Endothelial cell of umbilical vein (primary cell): Measurements from ENCODE around the gene RALA. TPM values are rescaled to one million over a fixed set of nuclear protein-coding genes. Genes with fewer than 3 reads are reported as not detected.

Experiments used
- BruUV-seq: library from RNA; stranded (reverse); fragments of 400-500 nt; replicated peaks from 2 replicates; lab custom pipeline; 2021; lab: Mats Ljungman, UMichigan
- CTCF ChIA-PET: fragments of 300-600, 350-600 bp; sonication (Branson Sonifier 250); formaldehyde crosslinking; loops from one replicate; lab custom pipeline; 2021; ENCODE audit warnings: antibody characterized with exemption, inconsistent platforms; lab: Charles Lee
- POLR2A ChIA-PET: fragments of 300-600, 350-600 bp; sonication (Branson Sonifier 250); formaldehyde crosslinking; loops from one replicate; lab custom pipeline; 2021; ENCODE audit warnings: antibody characterized with exemption, inconsistent platforms; lab: Charles Lee
- DNase-seq: peaks from one replicate; pipeline ENCODE4 v3.0.0-alpha.2; 2011; ENCODE audit warnings: low read depth, low spot score
- FAIRE-seq: peaks from 2 replicates; lab custom pipeline; 2011; peaks lifted over from hg19 to GRCh38; lab: Jason Lieb, UNC
- H2AFZ ChIP-seq: 2 replicates; pipeline ENCODE4 v1.6.0; 2012; ENCODE audit warnings: low read depth, low read length, control low read depth, inconsistent platforms
- H3K27ac ChIP-seq: 2 replicates; pipeline ENCODE4 v1.5.1; 2011; ENCODE audit warnings: low read depth, mild to moderate bottlenecking, control low read depth, low read length, moderate library complexity; ENCODE audit not compliant: insufficient read depth
- H3K27me3 ChIP-seq, 2 experiments: 2 replicates each; pipeline versions ENCODE4 v1.6.0 to v1.6.1; 2011; ENCODE audit warnings: low read length in 2 of 2, mixed read lengths in 1 of 2; ENCODE audit not compliant: control insufficient read depth in 2 of 2, insufficient read depth in 2 of 2
- H3K36me3 ChIP-seq, 2 experiments: 2 replicates in 1 of 2; 3 replicates in 1 of 2; pipeline ENCODE4 v1.5.1; 2011; ENCODE audit warnings: low read length in 2 of 2, mild to moderate bottlenecking in 1 of 2, moderate library complexity in 1 of 2; ENCODE audit not compliant: control insufficient read depth in 2 of 2, insufficient read depth in 2 of 2; ENCODE audit errors: extremely low read depth in 1 of 2
- H3K4me1 ChIP-seq: 3 replicates; pipeline ENCODE4 v1.5.1; 2011; ENCODE audit warnings: mild to moderate bottlenecking, low read length; ENCODE audit not compliant: control insufficient read depth, insufficient read depth; ENCODE audit errors: extremely low read depth
- H3K4me2 ChIP-seq: 2 replicates; pipeline ENCODE4 v1.6.1; 2011; ENCODE audit warnings: low read length, control low read depth, mixed read lengths; ENCODE audit not compliant: insufficient read depth
- H3K4me3 ChIP-seq, 3 experiments: fragments of 200-600 bp in 1 of 3; sonication (generic), shearing (Covaris generic) in 1 of 3; replicated peaks in 1 of 3; 2 replicates each; pipeline ENCODE4 v1.5.1; 2011 to 2016; ENCODE audit warnings: control low read depth in 3 of 3, low read length in 3 of 3, mild to moderate bottlenecking in 2 of 3, inconsistent platforms in 1 of 3, low read depth in 1 of 3, moderate library complexity in 1 of 3; ENCODE audit not compliant: insufficient read depth in 1 of 3
- H3K79me2 ChIP-seq: 2 replicates; pipeline ENCODE4 v1.6.0; 2012; ENCODE audit warnings: low read length, inconsistent platforms; ENCODE audit not compliant: control insufficient read depth, insufficient read depth
- H3K9ac ChIP-seq: replicated peaks from 2 replicates; pipeline ENCODE3; 2011; ENCODE audit warnings: low read length, control low read depth; ENCODE audit not compliant: insufficient read depth; ENCODE audit errors: extremely low read depth
- H3K9me1 ChIP-seq: replicated peaks from 3 replicates; pipeline ENCODE4 v1.6.0; 2011; ENCODE audit warnings: mild to moderate bottlenecking, low read length; ENCODE audit not compliant: control insufficient read depth, insufficient read depth; ENCODE audit errors: extremely low read depth
- H3K9me3 ChIP-seq: replicated peaks from 2 replicates; pipeline ENCODE4 v1.5.1; 2012; ENCODE audit warnings: low read length, inconsistent platforms; ENCODE audit not compliant: control insufficient read depth, insufficient read depth
- H4K20me1 ChIP-seq: replicated peaks from 2 replicates; pipeline ENCODE3; 2011; ENCODE audit warnings: mild to moderate bottlenecking, low read length; ENCODE audit not compliant: control insufficient read depth, insufficient read depth; ENCODE audit errors: extremely low read depth
- EZH2 ChIP-seq: IDR thresholded peaks from 2 replicates; pipeline ENCODE4 v1.6.1; 2012; ENCODE audit warnings: borderline replicate concordance, low read depth, mild to moderate bottlenecking, moderate library complexity, low read length, inconsistent platforms; ENCODE audit not compliant: severe bottlenecking
- FOS ChIP-seq: IDR thresholded peaks from 2 replicates; pipeline ENCODE4 v1.6.1; 2011; ENCODE audit warnings: mild to moderate bottlenecking, low read length, moderate library complexity, borderline replicate concordance; ENCODE audit not compliant: insufficient read depth
- GATA2 ChIP-seq: IDR thresholded peaks from 2 replicates; pipeline ENCODE4 v1.7.0; 2011; ENCODE audit warnings: low read depth, mild to moderate bottlenecking, moderate library complexity, mixed read lengths, low read length; ENCODE audit not compliant: insufficient read length, insufficient read depth
- JUN ChIP-seq: IDR thresholded peaks from 2 replicates; pipeline ENCODE4 v1.6.1; 2011; ENCODE audit warnings: borderline replicate concordance, low read depth; ENCODE audit not compliant: insufficient read length, insufficient read depth
- MYC ChIP-seq: IDR thresholded peaks from one replicate; pipeline ENCODE4 v1.6.1; 2011; ENCODE audit warnings: mild to moderate bottlenecking, low read depth, low read length
- POLR2A ChIP-seq: IDR thresholded peaks from 2 replicates; pipeline ENCODE4 v1.6.1; 2012; ENCODE audit warnings: low read depth, mild to moderate bottlenecking, control low read depth, low read length
- POLR2AphosphoS5 ChIP-seq: IDR thresholded peaks from 2 replicates; pipeline ENCODE4 v1.6.1; 2012; ENCODE audit warnings: low read depth, mild to moderate bottlenecking, control low read depth, low read length, moderate library complexity; ENCODE audit not compliant: insufficient read depth
- dilution Hi-C: fragments of 300-500 bp; cut with MboI; formaldehyde crosslinking; loops from one replicate; pipeline ENCODE4 v1.15.0; 2019; ENCODE audit warnings: low sequenced_read_pairs; ENCODE audit not compliant: extremely low pct_ligation_motif_present
- intact Hi-C: fragments of 100-400 bp; cut with micrococcal nuclease; formaldehyde crosslinking; loops from one replicate; pipeline ENCODE4 v1.10.0; 2022
- polyA plus RNA-seq, 4 experiments: library from polyadenylated mRNA; depleted of rRNA in 3 of 4; stranded (reverse) in 3 of 4; unstranded in 1 of 4; fragments of >200 nt; gene quantifications; 2 replicates each; pipeline versions ENCODE4 v1.2.1 to v1.2.3, GENCODE V29; 2011 to 2012; ENCODE audit warnings: missing spikeins in 1 of 4
- total RNA-seq: library from RNA; stranded (reverse); gene quantifications from 2 replicates; pipeline ENCODE4 v1.2.3, GENCODE V29; 2021
- TF ChIP-seq, protein P1 (sequence below), 2 donors: IDR thresholded peaks; 1 replicate in 1 of 2; 2 replicates in 1 of 2; pipeline ENCODE4 v1.5.1; 2011; ENCODE audit warnings: low read length in 2 of 2, mild to moderate bottlenecking in 2 of 2, moderate library complexity in 2 of 2, control low read depth in 1 of 2, inconsistent platforms in 1 of 2, low read depth in 1 of 2; ENCODE audit not compliant: insufficient read depth in 1 of 2; ENCODE audit errors: extremely low read depth in 1 of 2
- TF ChIP-seq, protein P2 (sequence below): IDR thresholded peaks from 2 replicates; pipeline ENCODE4 v1.6.1; 2011; ENCODE audit not compliant: insufficient read depth, insufficient read length

Gene RALA
- total and polyA plus RNA-seq, 2 donors (not counting 3 experiments of a cell fraction or from before 2014, with no cell fraction given) = 91.1 to 191 TPM

DNA sequence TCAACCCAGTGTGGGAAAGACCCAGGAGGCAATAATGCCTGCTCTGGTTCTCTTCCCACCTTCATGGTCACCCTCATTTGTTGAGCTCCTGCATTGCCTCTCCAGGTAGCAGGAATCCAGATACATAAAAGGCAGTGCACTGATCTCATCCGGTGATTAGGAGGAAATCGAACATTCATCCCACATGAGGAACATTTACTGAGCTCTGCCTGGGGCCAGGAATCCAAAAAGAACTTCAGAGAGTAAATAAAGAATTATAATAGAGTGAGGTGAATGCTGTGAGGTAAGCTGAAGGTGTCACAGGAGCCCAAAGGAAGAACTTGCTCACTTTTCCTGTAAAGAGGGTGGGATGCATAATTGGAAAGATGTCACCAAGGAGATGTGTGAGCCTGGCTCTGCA, 121.2 kb downstream of the RALA start:
- no peak overlapping the region for H3K9ac ChIP-seq
- TF ChIP-seq FOS = no peak
- TF ChIP-seq, protein P1, sequence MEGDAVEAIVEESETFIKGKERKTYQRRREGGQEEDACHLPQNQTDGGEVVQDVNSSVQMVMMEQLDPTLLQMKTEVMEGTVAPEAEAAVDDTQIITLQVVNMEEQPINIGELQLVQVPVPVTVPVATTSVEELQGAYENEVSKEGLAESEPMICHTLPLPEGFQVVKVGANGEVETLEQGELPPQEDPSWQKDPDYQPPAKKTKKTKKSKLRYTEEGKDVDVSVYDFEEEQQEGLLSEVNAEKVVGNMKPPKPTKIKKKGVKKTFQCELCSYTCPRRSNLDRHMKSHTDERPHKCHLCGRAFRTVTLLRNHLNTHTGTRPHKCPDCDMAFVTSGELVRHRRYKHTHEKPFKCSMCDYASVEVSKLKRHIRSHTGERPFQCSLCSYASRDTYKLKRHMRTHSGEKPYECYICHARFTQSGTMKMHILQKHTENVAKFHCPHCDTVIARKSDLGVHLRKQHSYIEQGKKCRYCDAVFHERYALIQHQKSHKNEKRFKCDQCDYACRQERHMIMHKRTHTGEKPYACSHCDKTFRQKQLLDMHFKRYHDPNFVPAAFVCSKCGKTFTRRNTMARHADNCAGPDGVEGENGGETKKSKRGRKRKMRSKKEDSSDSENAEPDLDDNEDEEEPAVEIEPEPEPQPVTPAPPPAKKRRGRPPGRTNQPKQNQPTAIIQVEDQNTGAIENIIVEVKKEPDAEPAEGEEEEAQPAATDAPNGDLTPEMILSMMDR (IDR thresholded peaks at IDR 0.05; ENCODE audit: extremely low read depth in 1 of 2, insufficient read depth in 1 of 2, low read depth in 1 of 2, low read length in 2 of 2) = no peak
- TF ChIP-seq GATA2 = no peak
- TF ChIP-seq JUN = no peak
- TF ChIP-seq MYC = no peak
- TF ChIP-seq POLR2A = no peak
- TF ChIP-seq, protein P2, sequence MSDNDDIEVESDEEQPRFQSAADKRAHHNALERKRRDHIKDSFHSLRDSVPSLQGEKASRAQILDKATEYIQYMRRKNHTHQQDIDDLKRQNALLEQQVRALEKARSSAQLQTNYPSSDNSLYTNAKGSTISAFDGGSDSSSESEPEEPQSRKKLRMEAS = no peak
- TF ChIP-seq POLR2AphosphoS5 = no peak
- TF ChIP-seq EZH2 = no peak
- CTCF ChIA-PET = interaction anchor here (4.8 to 12.7 kb wide), 2 partner anchors 10 to 164 kb away, joined by 41 to 306 read pairs; no protein-coding TSS in a partner anchor
- POLR2A ChIA-PET = no interaction called here
- no peak for DNase-seq
- H2AFZ ChIP-seq = no peak overlapping the region
- FAIRE-seq = no peak
- no peaks in the 10 kb centered on the region for H4K20me1 ChIP-seq
- H3K4me2 ChIP-seq = no peak overlapping the region
- no peaks in the 10 kb centered on the region for H3K79me2 ChIP-seq
- dilution Hi-C loops = no loop called here
- intact Hi-C loops = loop anchor here (5.0 kb wide), 1 partner anchor 57 kb away; no protein-coding TSS in a partner anchor
- no peak overlapping the region for H3K27ac ChIP-seq
- no peaks in the 10 kb centered on the region for H3K36me3 ChIP-seq
- H3K9me3 ChIP-seq = no peaks in the 10 kb centered on the region
- H3K27me3 ChIP-seq = no peaks in the 10 kb centered on the region
- H3K4me3 ChIP-seq = no peak overlapping the region
- BruUV-seq = no TSS peak
- H3K4me1 ChIP-seq = peaks cover 6% of the 10 kb centered on the region
- H3K9me1 ChIP-seq = no peaks in the 10 kb centered on the region
